Fibroblast of the aortic adventitia (primary cell): ENCODE measurements around the gene CRAMP1. TPM values are rescaled to one million over a fixed set of nuclear protein-coding genes. Genes with fewer than 3 reads are reported as not detected.

ENCODE experiments used
- DNase-seq: peaks from one replicate; pipeline ENCODE4 v3.0.0-alpha.2; 2010; ENCODE audit warnings: low read depth
- H3K4me3 ChIP-seq: 2 replicates; pipeline ENCODE4 v1.5.1; 2011; ENCODE audit warnings: low read depth, mild to moderate bottlenecking, control low read depth, low read length, moderate library complexity
- CTCF ChIP-seq: IDR thresholded peaks from 2 replicates; pipeline ENCODE4 v1.5.1; 2011; ENCODE audit warnings: mild to moderate bottlenecking, low read length, control low read depth, inconsistent platforms; ENCODE audit not compliant: insufficient read depth
- total RNA-seq: library from RNA; depleted of rRNA; stranded (reverse); fragments of >200 nt; gene quantifications from 2 replicates; pipeline ENCODE4 v1.2.3, GENCODE V29; 2012; ENCODE audit warnings: low replicate concordance

Gene CRAMP1
- total RNA-seq, 1 donor = 9.9 TPM

- no peak for TF ChIP-seq CTCF
- no peak overlapping the region for H3K4me3 ChIP-seq
- no peak for DNase-seq
Observed at GRCh38 chr16:1726661-1727502, 114.7 kb downstream of the CRAMP1 start.

Other genes with a start within 250 kb of the CRAMP1 start
- gene UNKL, start 197.7 kb upstream of the CRAMP1 start, total RNA-seq = 11.5 and 15.6 TPM in 2 replicates
- 10.3 and 20.1 TPM in 2 replicates for gene UQCC4, start 191.6 kb upstream of the CRAMP1 start, total RNA-seq
- gene PERCC1, start 181.3 kb upstream of the CRAMP1 start, total RNA-seq = not detected in 2 replicates
- gene CCDC154, start 167.8 kb upstream of the CRAMP1 start, total RNA-seq = 0.36 and 0.41 TPM in 2 replicates
- gene CLCN7, start 137.3 kb upstream of the CRAMP1 start, total RNA-seq = 64.8 and 432 TPM in 2 replicates
- not detected in 2 replicates for gene PTX4, start 123.4 kb upstream of the CRAMP1 start, total RNA-seq
- gene TELO2, start 119.0 kb upstream of the CRAMP1 start, total RNA-seq = 23.5 and 29.1 TPM in 2 replicates
- gene TMEM204, start 78.7 kb upstream of the CRAMP1 start, total RNA-seq = 5.0 and 22.1 TPM in 2 replicates
- gene IFT140, start 288 bp upstream of the CRAMP1 start, total RNA-seq = 12.8 and 27.8 TPM in 2 replicates
- gene JPT2, start 65.9 kb downstream of the CRAMP1 start, total RNA-seq = 8.9 and 45.9 TPM in 2 replicates
- gene MAPK8IP3, start 93.8 kb downstream of the CRAMP1 start, total RNA-seq = 27.3 and 45.8 TPM in 2 replicates
- 27.1 and 30.3 TPM in 2 replicates for gene NME3, start 159.2 kb downstream of the CRAMP1 start, total RNA-seq
- gene EME2, start 160.4 kb downstream of the CRAMP1 start, total RNA-seq = 8.4 and 13.5 TPM in 2 replicates
- gene MRPS34, start 160.8 kb downstream of the CRAMP1 start, total RNA-seq = 50.9 and 59.8 TPM in 2 replicates
- gene SPSB3, start 170.2 kb downstream of the CRAMP1 start, total RNA-seq = 21.6 and 34.8 TPM in 2 replicates
- gene NUBP2, start 170.6 kb downstream of the CRAMP1 start, total RNA-seq = 21.8 and 44.6 TPM in 2 replicates
- gene IGFALS, start 181.3 kb downstream of the CRAMP1 start, total RNA-seq = 0.16 and 0.27 TPM in 2 replicates
- gene HAGH, start 214.5 kb downstream of the CRAMP1 start, total RNA-seq = 12.1 and 21.9 TPM in 2 replicates
- 36.7 and 204 TPM in 2 replicates for gene FAHD1, start 214.8 kb downstream of the CRAMP1 start, total RNA-seq